ENCODE measurements around the gene EFHB. TPM values are rescaled to one million over a fixed set of nuclear protein-coding genes. Genes with fewer than 3 reads are reported as not detected.

The EFHB gene
- 0.15 and 0.17 TPM in 2 replicates for total RNA-seq

GRCh38 chr3:19934098-19934566, at the start of gene EFHB:
Gene EFHB, minus strand, starts transcription at chr3:19934217. Its CDS starts 199 bp downstream, at chr3:19934018.

GRCh38 chr3:19946832-19947548, 13.0 kb upstream of the EFHB start, which contains the start of gene RAB5A:
Gene RAB5A, plus strand, starts transcription at chr3:19947097. Its CDS starts 3,802 bp downstream, at chr3:19950899.

Other genes with a start within 250 kb of the EFHB start
- 63.2 and 80.1 TPM in 2 replicates for gene RAB5A, start 12.9 kb upstream of the EFHB start, total RNA-seq
- not detected in 2 replicates for gene PP2D1, start 78.0 kb upstream of the EFHB start, total RNA-seq
- gene KAT2B, start 106.2 kb upstream of the EFHB start, total RNA-seq: 12.2 and 19.3 TPM in 2 replicates

All from smooth muscle cell of trachea (primary cell).